ENCODE results near the gene CALCOCO1.

DNA sequence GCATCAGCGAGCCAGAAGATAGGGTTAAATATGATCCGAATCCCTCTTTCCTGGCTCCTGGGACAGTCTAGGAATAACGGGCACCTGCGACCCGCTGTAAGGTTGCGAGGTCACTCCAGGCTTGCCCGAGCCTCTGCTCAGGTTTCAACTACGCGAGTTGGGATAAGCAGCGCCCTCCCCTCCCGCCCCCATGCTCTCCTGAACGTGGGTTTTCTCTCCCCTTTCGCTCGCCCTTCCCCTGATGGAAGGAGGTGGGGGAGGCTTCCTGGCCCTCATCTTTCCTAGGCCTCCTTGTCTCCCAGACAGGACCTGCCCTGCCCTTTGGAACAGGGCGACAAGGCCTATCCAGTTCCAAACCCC is 50.6 kb downstream of the CALCOCO1 start:
- TF ChIP-seq CTCF (IDR thresholded peaks at IDR 0.05): no peak
- no peak for TF ChIP-seq POLR2AphosphoS5 (IDR thresholded peaks at IDR 0.05)
- TF ChIP-seq POLR2A (IDR thresholded peaks at IDR 0.05): no peak

All from transverse colon (tissue), 4 donors.